GM23338 (cell line): Measurements from ENCODE around the gene STK33. TPM values are rescaled to one million over a fixed set of nuclear protein-coding genes. Genes with fewer than 3 reads are reported as not detected.

Source experiments
- ATAC-seq: fragments of 200-7000 bp; cut with Tn5 transposase; 3 replicates; pipeline ENCODE4 v1.9.1; 2020
- DNase-seq: peaks from one replicate; pipeline ENCODE4 v3.0.0-alpha.2; 2015; ENCODE audit warnings: low spot score
- H2AFZ ChIP-seq: fragments of 200-600 bp; sonication (generic); 2 replicates; pipeline ENCODE4 v1.8.0; 2016; ENCODE audit warnings: antibody characterized with exemption, mild to moderate bottlenecking, moderate library complexity
- H3F3A ChIP-seq: fragments of 200-600 bp; sonication (generic); replicated peaks from 2 replicates; pipeline ENCODE4 v1.8.0; 2017; ENCODE audit warnings: antibody characterized with exemption, mixed run types, low read depth
- H3K27ac ChIP-seq: fragments of 200-600 bp; sonication (generic); 2 replicates; pipeline ENCODE4 v1.6.1; 2016; ENCODE audit warnings: low read depth
- H3K27me3 ChIP-seq: fragments of 200-600 bp; sonication (generic); 2 replicates; pipeline ENCODE4 v1.8.0; 2016; ENCODE audit warnings: mild to moderate bottlenecking, mixed run types, moderate library complexity; ENCODE audit not compliant: insufficient read depth
- H3K36me3 ChIP-seq: fragments of 200-600 bp; sonication (generic); 2 replicates; pipeline ENCODE4 v1.8.0; 2016; ENCODE audit warnings: mild to moderate bottlenecking; ENCODE audit not compliant: insufficient read depth
- H3K4me1 ChIP-seq: fragments of 200-600 bp; sonication (generic); 2 replicates; pipeline ENCODE4 v1.8.0; 2016; ENCODE audit warnings: mild to moderate bottlenecking, moderate library complexity; ENCODE audit not compliant: insufficient read depth
- H3K4me2 ChIP-seq: fragments of 200-600 bp; sonication (generic); 2 replicates; pipeline ENCODE4 v1.7.1; 2017; ENCODE audit warnings: mixed run types
- H3K4me3 ChIP-seq: fragments of 200-600 bp; sonication (generic); 2 replicates; pipeline ENCODE4 v1.6.1; 2016; ENCODE audit warnings: mixed run types
- H3K79me2 ChIP-seq: fragments of 200-600 bp; sonication (generic); replicated peaks from 2 replicates; pipeline ENCODE4 v1.8.0; 2017; ENCODE audit warnings: mild to moderate bottlenecking; ENCODE audit not compliant: insufficient read depth
- H3K9me2 ChIP-seq: fragments of 200-600 bp; sonication (generic); 2 replicates; pipeline ENCODE4 v1.8.0; 2017; ENCODE audit not compliant: insufficient read depth
- H4K20me1 ChIP-seq: fragments of 200-600 bp; sonication (generic); replicated peaks from 2 replicates; pipeline ENCODE4 v1.8.0; 2017; ENCODE audit warnings: mild to moderate bottlenecking; ENCODE audit not compliant: insufficient read depth
- H3K27ac Mint-ChIP-seq: 2 replicates; pipeline ENCODE4 v1.8.0; 2020; ENCODE audit warnings: inconsistent platforms, mild to moderate bottlenecking, moderate library complexity, mixed read lengths
- H3K27me3 Mint-ChIP-seq: 3 replicates; pipeline ENCODE4 v1.8.0; 2022; ENCODE audit warnings: low read depth, mild to moderate bottlenecking, moderate library complexity, mixed read lengths, inconsistent platforms; ENCODE audit not compliant: insufficient read depth, poor library complexity
- H3K36me3 Mint-ChIP-seq: 3 replicates; pipeline ENCODE4 v1.8.0; 2021; ENCODE audit warnings: low read depth, mild to moderate bottlenecking, inconsistent platforms, moderate library complexity, mixed read lengths
- H3K4me1 Mint-ChIP-seq: 3 replicates; pipeline ENCODE4 v1.8.0; 2020; ENCODE audit warnings: mild to moderate bottlenecking, inconsistent platforms, mixed read lengths
- H3K4me3 Mint-ChIP-seq: 3 replicates; pipeline ENCODE4 v1.8.0; 2021; ENCODE audit warnings: moderate library complexity, mild to moderate bottlenecking, inconsistent platforms, mixed read lengths
- H3K9me3 Mint-ChIP-seq: 3 replicates; pipeline ENCODE4 v1.8.0; 2020; ENCODE audit warnings: moderate library complexity, mild to moderate bottlenecking, inconsistent platforms, mixed read lengths
- CTCF ChIP-seq, 2 experiments: fragments of 200-600 bp in 1 of 2; sonication (generic) in 1 of 2; conservative IDR thresholded peaks; 2 replicates each; pipeline versions ENCODE4 v1.5.1 to v1.6.1; 2016 to 2017; ENCODE audit warnings: antibody characterized with exemption in 2 of 2, low read depth in 2 of 2, mild to moderate bottlenecking in 2 of 2, moderate library complexity in 1 of 2
- EZH2phosphoT487 ChIP-seq: fragments of 200-600 bp; sonication (generic); IDR thresholded peaks from one replicate; pipeline ENCODE4 v1.8.1; 2018; ENCODE audit warnings: antibody characterized with exemption; ENCODE audit not compliant: unreplicated experiment
- JUNB ChIP-seq: IDR thresholded peaks from one replicate; pipeline ENCODE4 v1.6.1; 2016; ENCODE audit warnings: antibody characterized with exemption; ENCODE audit not compliant: unreplicated experiment
- NANOG ChIP-seq: IDR thresholded peaks from 2 replicates; pipeline ENCODE4 v1.6.1; 2016; ENCODE audit warnings: antibody characterized with exemption, borderline replicate concordance
- POLR2AphosphoS5 ChIP-seq: IDR thresholded peaks from 2 replicates; pipeline ENCODE4 v1.6.1; 2016; ENCODE audit warnings: antibody characterized with exemption, low read depth
- REST ChIP-seq: IDR thresholded peaks from one replicate; pipeline ENCODE4 v1.6.1; 2018; ENCODE audit warnings: antibody characterized with exemption; ENCODE audit not compliant: unreplicated experiment
- STAT1 ChIP-seq: IDR thresholded peaks from one replicate; pipeline ENCODE4 v1.6.1; 2016; ENCODE audit warnings: antibody characterized with exemption; ENCODE audit not compliant: unreplicated experiment
- ZNF331 ChIP-seq: fragments of 250-450 bp; sonication (Bioruptor Pico); IDR thresholded peaks from 2 replicates; pipeline ENCODE4 v1.5.0; 2020; ENCODE audit warnings: low read depth, mild to moderate bottlenecking, moderate library complexity
- polyA plus RNA-seq: library from polyadenylated mRNA; unstranded; fragments of >200 nt; fragmentation: Nextera tagmentation; extraction: Ambion mirVana; gene quantifications from 2 replicates; pipeline ENCODE4 v1.2.1, GENCODE V29; 2016
- total RNA-seq: library from RNA; depleted of rRNA; stranded (reverse); fragments of >200 nt; shearing (Covaris generic); gene quantifications from 2 replicates; pipeline ENCODE4 v1.2.3, GENCODE V29; 2014
- TF ChIP-seq, protein P1 (sequence below): fragments of 250-450 bp; sonication (Bioruptor Pico); IDR thresholded peaks from 2 replicates; pipeline ENCODE4 v1.5.0; 2020; ENCODE audit warnings: mild to moderate bottlenecking, moderate library complexity

Gene STK33
- total and polyA plus RNA-seq, 2 experiments from 2014 or later = 17.2 to 18.2 TPM

DNA sequence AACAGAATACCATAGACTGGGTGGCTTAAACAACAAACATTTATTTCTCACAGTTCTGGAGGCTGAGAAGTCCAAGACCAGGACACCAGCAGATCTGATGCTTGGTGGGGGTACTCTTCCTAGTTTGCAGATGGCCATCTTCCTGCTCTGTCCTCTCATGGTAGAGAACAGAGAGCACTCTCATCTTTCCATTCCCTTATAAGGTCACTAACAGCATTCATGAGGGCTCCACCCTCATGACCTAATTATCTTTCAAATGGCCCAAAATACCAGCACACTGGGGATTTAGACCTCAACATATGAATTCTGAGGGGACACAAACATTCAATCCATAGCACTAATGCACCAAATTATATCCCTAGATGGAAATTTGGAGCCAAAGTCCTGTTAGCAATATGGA lies 6.1 kb downstream of the STK33 start (continued):
- no peak for TF ChIP-seq JUNB
- TF ChIP-seq EZH2phosphoT487 = no peak

GRCh38 chr11:8586805-8587204 lies 7.2 kb downstream of the STK33 start:
- Histone ChIP-seq H3K4me3 (no peak overlapping the region), H3K36me3 (no peaks in the 10 kb centered on the region), H3K79me2 (peaks cover 7% of the 10 kb centered on the region), H2AFZ (no peak overlapping the region), H3K4me1 (0 out of 2 replicates have a peak, but pooled peaks cover 3% of the 10 kb centered on the region), H3K27ac (no peak overlapping the region), H3K9me2 (no peaks in the 10 kb centered on the region), H3F3A (no peaks in the 10 kb centered on the region), H3K27me3 (no peaks in the 10 kb centered on the region), H3K4me2 (no peak overlapping the region), H4K20me1 (no peaks in the 10 kb centered on the region)
- Mint-ChIP-seq H3K27me3 (no peaks in the 10 kb centered on the region), H3K36me3 (0 out of 3 replicates have a peak, but pooled peaks cover 3% of the 10 kb centered on the region), H3K4me1 (peaks cover 3% of the 10 kb centered on the region; the same call in 1 of the 3 replicates), H3K9me3 (no peaks in the 10 kb centered on the region; the same call in 2 of the 3 replicates), H3K27ac (no peak overlapping the region), H3K4me3 (no peak overlapping the region)
- ATAC-seq = no peak
- no peak for DNase-seq
- no peak for TF ChIP-seq ZNF331 (CRISPR knock-in tag)
- TF ChIP-seq JUNB = no peak
- no peak for TF ChIP-seq EZH2phosphoT487
- no peak for TF ChIP-seq CTCF (conservative IDR thresholded peaks at IDR 0.05; ENCODE audit: low read depth in 2 of 2)
- TF ChIP-seq REST = no peak
- TF ChIP-seq STAT1 = no peak

- Histone ChIP-seq H3K27ac (no peak overlapping the region), H4K20me1 (no peaks in the 10 kb centered on the region), H3K36me3 (no peaks in the 10 kb centered on the region), H3K4me2 (no peak overlapping the region), H3F3A (no peaks in the 10 kb centered on the region), H3K4me3 (no peak overlapping the region), H3K79me2 (peaks cover 7% of the 10 kb centered on the region), H2AFZ (no peak overlapping the region), H3K27me3 (no peaks in the 10 kb centered on the region), H3K4me1 (0 out of 2 replicates have a peak, but pooled peaks cover 3% of the 10 kb centered on the region), H3K9me2 (no peaks in the 10 kb centered on the region)
- H3K9me3 Mint-ChIP-seq = no peaks in the 10 kb centered on the region; the same call in 2 of the 3 replicates
- no peak for DNase-seq
- H3K4me3 Mint-ChIP-seq = no peak overlapping the region
- 0 out of 3 replicates have a peak, but pooled peaks cover 3% of the 10 kb centered on the region for H3K36me3 Mint-ChIP-seq
- H3K27ac Mint-ChIP-seq = no peak overlapping the region; the same call in 1 of the 2 replicates
- H3K27me3 Mint-ChIP-seq = no peaks in the 10 kb centered on the region
- no peak for ATAC-seq
- peaks cover 3% of the 10 kb centered on the region; the same call in 1 of the 3 replicates for H3K4me1 Mint-ChIP-seq
- TF ChIP-seq, protein P1, sequence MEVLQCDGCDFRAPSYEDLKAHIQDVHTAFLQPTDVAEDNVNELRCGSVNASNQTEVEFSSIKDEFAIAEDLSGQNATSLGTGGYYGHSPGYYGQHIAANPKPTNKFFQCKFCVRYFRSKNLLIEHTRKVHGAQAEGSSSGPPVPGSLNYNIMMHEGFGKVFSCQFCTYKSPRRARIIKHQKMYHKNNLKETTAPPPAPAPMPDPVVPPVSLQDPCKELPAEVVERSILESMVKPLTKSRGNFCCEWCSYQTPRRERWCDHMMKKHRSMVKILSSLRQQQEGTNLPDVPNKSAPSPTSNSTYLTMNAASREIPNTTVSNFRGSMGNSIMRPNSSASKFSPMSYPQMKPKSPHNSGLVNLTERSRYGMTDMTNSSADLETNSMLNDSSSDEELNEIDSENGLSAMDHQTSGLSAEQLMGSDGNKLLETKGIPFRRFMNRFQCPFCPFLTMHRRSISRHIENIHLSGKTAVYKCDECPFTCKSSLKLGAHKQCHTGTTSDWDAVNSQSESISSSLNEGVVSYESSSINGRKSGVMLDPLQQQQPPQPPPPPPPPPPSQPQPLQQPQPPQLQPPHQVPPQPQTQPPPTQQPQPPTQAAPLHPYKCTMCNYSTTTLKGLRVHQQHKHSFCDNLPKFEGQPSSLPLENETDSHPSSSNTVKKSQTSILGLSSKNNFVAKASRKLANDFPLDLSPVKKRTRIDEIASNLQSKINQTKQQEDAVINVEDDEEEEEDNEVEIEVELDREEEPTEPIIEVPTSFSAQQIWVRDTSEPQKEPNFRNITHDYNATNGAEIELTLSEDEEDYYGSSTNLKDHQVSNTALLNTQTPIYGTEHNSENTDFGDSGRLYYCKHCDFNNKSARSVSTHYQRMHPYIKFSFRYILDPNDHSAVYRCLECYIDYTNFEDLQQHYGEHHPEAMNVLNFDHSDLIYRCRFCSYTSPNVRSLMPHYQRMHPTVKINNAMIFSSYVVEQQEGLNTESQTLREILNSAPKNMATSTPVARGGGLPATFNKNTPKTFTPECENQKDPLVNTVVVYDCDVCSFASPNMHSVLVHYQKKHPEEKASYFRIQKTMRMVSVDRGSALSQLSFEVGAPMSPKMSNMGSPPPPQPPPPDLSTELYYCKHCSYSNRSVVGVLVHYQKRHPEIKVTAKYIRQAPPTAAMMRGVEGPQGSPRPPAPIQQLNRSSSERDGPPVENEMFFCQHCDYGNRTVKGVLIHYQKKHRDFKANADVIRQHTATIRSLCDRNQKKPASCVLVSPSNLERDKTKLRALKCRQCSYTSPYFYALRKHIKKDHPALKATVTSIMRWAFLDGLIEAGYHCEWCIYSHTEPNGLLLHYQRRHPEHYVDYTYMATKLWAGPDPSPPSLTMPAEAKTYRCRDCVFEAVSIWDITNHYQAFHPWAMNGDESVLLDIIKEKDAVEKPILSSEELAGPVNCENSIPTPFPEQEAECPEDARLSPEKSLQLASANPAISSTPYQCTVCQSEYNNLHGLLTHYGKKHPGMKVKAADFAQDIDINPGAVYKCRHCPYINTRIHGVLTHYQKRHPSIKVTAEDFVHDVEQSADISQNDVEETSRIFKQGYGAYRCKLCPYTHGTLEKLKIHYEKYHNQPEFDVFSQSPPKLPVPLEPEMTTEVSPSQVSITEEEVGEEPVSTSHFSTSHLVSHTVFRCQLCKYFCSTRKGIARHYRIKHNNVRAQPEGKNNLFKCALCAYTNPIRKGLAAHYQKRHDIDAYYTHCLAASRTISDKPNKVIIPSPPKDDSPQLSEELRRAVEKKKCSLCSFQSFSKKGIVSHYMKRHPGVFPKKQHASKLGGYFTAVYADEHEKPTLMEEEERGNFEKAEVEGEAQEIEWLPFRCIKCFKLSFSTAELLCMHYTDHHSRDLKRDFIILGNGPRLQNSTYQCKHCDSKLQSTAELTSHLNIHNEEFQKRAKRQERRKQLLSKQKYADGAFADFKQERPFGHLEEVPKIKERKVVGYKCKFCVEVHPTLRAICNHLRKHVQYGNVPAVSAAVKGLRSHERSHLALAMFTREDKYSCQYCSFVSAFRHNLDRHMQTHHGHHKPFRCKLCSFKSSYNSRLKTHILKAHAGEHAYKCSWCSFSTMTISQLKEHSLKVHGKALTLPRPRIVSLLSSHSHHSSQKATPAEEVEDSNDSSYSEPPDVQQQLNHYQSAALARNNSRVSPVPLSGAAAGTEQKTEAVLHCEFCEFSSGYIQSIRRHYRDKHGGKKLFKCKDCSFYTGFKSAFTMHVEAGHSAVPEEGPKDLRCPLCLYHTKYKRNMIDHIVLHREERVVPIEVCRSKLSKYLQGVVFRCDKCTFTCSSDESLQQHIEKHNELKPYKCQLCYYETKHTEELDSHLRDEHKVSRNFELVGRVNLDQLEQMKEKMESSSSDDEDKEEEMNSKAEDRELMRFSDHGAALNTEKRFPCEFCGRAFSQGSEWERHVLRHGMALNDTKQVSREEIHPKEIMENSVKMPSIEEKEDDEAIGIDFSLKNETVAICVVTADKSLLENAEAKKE = no peak
- TF ChIP-seq POLR2AphosphoS5 (no peak), NANOG (no peak)
Observed at GRCh38 chr11:8586184-8586583, 7.8 kb downstream of the STK33 start.
